GM23248 (cell line): ENCODE results near the gene COPB1.

Source experiments
- EZH2 ChIP-seq: fragments of 200-600 bp; sonication (generic); IDR thresholded peaks from 2 replicates; pipeline ENCODE4 v1.6.1; 2018; ENCODE audit warnings: antibody characterized with exemption, mild to moderate bottlenecking; ENCODE audit not compliant: insufficient read depth, poor library complexity, severe bottlenecking
- EZH2phosphoT487 ChIP-seq: fragments of 200-600 bp; sonication (generic); IDR thresholded peaks from 2 replicates; pipeline ENCODE4 v1.6.1; 2018; ENCODE audit warnings: antibody characterized with exemption, moderate library complexity, mild to moderate bottlenecking, low read depth; ENCODE audit not compliant: insufficient read depth

DNA sequence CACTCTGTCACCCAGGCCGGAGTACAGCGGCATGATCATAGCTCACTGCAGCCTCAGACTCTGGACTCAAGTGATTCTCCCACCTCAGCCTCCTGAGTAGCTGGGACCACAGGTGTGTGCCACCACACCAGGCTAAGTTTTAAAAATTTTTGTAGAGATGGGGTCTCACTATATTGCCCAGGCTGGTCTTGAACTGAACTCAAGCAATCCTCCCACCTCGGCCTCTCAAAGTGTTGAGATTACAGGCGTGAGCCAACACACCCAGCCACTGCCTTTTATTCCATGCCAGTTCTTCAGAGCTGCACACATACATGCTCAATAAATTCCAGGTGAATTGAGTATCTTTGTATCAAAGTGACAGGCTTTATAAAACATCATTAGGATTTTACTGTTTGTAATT is 2.4 kb upstream of the COPB1 start:
- TF ChIP-seq EZH2 (no peak), EZH2phosphoT487 (no peak)
